ENCODE data around the gene TTC34. TPM values are rescaled to one million over a fixed set of nuclear protein-coding genes. Genes with fewer than 3 reads are reported as not detected.

Gene TTC34
- total and polyA plus RNA-seq, 2 experiments from 2014 or later = 0.05 to 0.22 TPM

DNA sequence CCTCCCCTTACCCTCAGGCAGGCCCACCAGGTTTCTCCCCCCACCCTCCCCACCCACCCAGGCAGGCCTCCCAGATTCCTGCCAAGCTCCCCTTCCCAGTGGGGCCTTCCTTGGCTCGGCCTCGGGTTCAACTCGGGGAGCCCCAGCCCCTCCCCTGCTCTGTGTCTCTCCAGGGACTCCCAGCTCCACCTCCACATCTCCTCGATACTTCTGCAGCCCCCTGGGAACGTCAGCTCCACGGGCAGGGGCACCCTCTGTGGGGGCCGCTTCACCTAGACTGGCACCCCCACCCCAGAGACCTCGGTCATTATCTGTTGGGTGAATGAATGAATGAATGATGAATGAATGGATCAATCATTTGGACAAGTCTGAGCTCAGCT is 169.5 kb downstream of the TTC34 start:
- in situ Hi-C loops (cut with MboI) = no loop called here
- WGBS, 2 experiments (ENCODE audit: low coverage in 1 of 2, low lambda C conversion rate in 2 of 2, missing lambda C conversion rate in 2 of 2) = 10 to 15% methylated on average over 7 to 8 of the region's 8 CpGs
- H3K36me3 ChIP-seq (ENCODE audit: low read depth) = no peaks in the 10 kb centered on the region
- H3K4me3 ChIP-seq = no peak overlapping the region
- no peak overlapping the region for H3K9ac ChIP-seq
- DNase-seq = no peak
- no peak overlapping the region for H2AFZ ChIP-seq
- no peaks in the 10 kb centered on the region for H3K4me1 ChIP-seq (ENCODE audit: insufficient read depth)
- TF ChIP-seq EZH2 (IDR thresholded peaks at IDR 0.05; ENCODE audit: insufficient read depth, poor library complexity, severe bottlenecking) (no peak), EZH2phosphoT487 (IDR thresholded peaks at IDR 0.05; ENCODE audit: insufficient read depth, low read depth) (no peak)
- no peaks in the 10 kb centered on the region for H3F3A ChIP-seq (ENCODE audit: insufficient read depth)
- no peak overlapping the region for H3K27ac ChIP-seq
- no peak overlapping the region for H3K4me2 ChIP-seq (ENCODE audit: unreplicated experiment)
- H3K9me3 ChIP-seq (ENCODE audit: low read depth) = no peaks in the 10 kb centered on the region
- H3K27me3 ChIP-seq (replicated peaks; ENCODE audit: insufficient read depth) = peaks cover 15% of the 10 kb centered on the region
- H4K20me1 ChIP-seq (ENCODE audit: insufficient read depth) = no peaks in the 10 kb centered on the region
- H3K9me2 ChIP-seq (ENCODE audit: insufficient read depth) = no peaks in the 10 kb centered on the region
- no peaks in the 10 kb centered on the region for H3K79me2 ChIP-seq (ENCODE audit: insufficient read depth)

DNA sequence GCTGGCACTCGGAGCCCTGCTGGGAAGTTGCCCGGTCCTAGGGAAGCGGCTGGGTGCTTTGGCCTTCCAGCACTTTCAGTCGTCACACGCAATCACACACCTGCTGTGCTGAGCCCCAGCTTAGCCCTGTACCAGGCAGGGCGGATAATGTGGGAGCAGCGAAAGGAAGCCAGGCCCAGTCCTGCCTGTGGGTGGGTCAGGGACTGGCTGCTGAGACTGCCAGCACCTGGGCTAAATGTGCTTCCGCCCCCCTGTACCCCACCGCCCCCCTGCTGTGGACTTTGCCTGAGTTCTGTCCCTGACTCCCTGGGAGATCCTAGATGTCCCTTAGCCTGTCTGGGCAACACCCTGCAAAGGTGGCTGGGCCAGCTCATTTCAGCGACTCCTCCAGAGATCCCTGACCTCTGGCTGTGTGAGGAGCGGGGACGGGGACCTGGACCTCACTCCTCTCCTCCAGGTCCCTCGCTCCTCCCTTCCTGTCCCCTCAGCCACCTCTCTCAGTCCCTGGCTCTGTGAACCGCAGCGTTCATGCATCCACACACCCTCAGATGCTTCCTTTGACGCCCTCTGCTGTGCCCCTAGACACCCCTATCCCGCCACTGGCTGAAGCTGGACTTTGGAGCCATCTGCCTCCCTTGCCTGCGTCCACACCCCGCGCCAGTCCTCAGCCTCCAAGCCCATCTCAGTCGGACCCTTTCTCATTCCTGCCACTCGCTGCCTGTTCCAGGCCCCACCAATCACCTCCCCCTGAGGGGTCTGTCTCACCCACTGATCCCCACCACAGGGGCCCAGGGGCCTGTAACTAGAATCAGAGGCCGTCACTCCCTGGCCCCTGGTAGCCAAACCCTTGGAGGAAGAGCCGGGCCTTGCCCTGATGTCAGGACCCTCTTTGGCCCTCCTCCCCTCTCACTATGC is 170.1 kb downstream of the TTC34 start:
- Histone ChIP-seq H3K4me3 (no peak overlapping the region), H3K9me3 (ENCODE audit: low read depth) (no peaks in the 10 kb centered on the region), H2AFZ (no peak overlapping the region), H3K9ac (no peak overlapping the region), H3K36me3 (ENCODE audit: low read depth) (no peaks in the 10 kb centered on the region), H4K20me1 (ENCODE audit: insufficient read depth) (no peaks in the 10 kb centered on the region), H3K27me3 (replicated peaks; ENCODE audit: insufficient read depth) (peaks cover 20% of the 10 kb centered on the region), H3K27ac (no peak overlapping the region), H3K4me2 (ENCODE audit: unreplicated experiment) (no peak overlapping the region), H3K9me2 (ENCODE audit: insufficient read depth) (no peaks in the 10 kb centered on the region), H3K4me1 (ENCODE audit: insufficient read depth) (no peaks in the 10 kb centered on the region), H3F3A (ENCODE audit: insufficient read depth) (no peaks in the 10 kb centered on the region), H3K79me2 (ENCODE audit: insufficient read depth) (no peaks in the 10 kb centered on the region)
- no peak for DNase-seq
- TF ChIP-seq EZH2 (IDR thresholded peaks at IDR 0.05; ENCODE audit: insufficient read depth, poor library complexity, severe bottlenecking) = no peak
- TF ChIP-seq EZH2phosphoT487 (IDR thresholded peaks at IDR 0.05; ENCODE audit: insufficient read depth, low read depth) = no peak
- in situ Hi-C loops (cut with MboI) = no loop called here
- WGBS, 2 experiments (ENCODE audit: low coverage in 1 of 2, low lambda C conversion rate in 2 of 2, missing lambda C conversion rate in 2 of 2) = 51 to 52% methylated on average over 22 to 24 of the region's 24 CpGs

DNA sequence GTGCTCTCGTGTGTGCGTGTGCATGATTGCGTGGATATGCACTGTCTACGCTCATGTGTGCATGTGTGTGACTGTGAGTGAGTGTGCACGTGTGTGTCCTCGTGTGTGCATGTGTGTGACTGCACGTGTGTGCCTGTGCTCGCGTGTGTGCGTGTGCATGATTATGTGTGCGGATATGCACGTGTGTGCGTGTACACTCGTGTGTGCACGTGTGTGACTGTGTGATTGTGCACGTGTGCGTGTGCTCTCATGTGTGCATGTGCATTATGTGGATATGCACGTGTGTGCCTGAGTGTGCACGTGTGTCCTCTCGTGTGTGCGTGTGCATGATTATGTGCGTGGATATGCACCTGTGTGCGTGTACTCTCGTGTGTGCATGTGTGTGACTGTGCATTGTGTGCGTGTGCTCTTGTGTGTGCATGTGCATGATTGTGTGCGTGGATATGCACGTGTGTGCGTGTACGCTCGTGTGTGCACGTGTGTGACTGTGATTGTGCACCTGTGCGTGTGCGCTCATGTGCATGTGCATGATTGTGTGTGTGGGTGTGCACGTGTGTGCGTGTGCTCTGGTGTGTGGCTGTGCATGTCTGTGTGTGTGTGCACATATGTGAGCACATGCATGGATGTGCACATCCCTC is 170.9 kb downstream of the TTC34 start:
- Histone ChIP-seq H3K9me2 (ENCODE audit: insufficient read depth) (no peaks in the 10 kb centered on the region), H3K9ac (no peak overlapping the region), H3F3A (ENCODE audit: insufficient read depth) (no peaks in the 10 kb centered on the region), H3K36me3 (ENCODE audit: low read depth) (no peaks in the 10 kb centered on the region), H3K27ac (no peak overlapping the region), H3K27me3 (replicated peaks; ENCODE audit: insufficient read depth) (peaks cover 23% of the 10 kb centered on the region), H3K4me3 (no peak overlapping the region), H3K79me2 (ENCODE audit: insufficient read depth) (no peaks in the 10 kb centered on the region), H3K9me3 (ENCODE audit: low read depth) (no peaks in the 10 kb centered on the region), H3K4me2 (ENCODE audit: unreplicated experiment) (no peak overlapping the region), H2AFZ (no peak overlapping the region), H3K4me1 (ENCODE audit: insufficient read depth) (no peaks in the 10 kb centered on the region), H4K20me1 (ENCODE audit: insufficient read depth) (no peaks in the 10 kb centered on the region)
- in situ Hi-C loops (cut with MboI) = no loop called here
- WGBS, 2 experiments (ENCODE audit: low coverage in 1 of 2, low lambda C conversion rate in 2 of 2, missing lambda C conversion rate in 2 of 2) = 84 to 85% methylated on average over 35 of the region's 35 CpGs
- TF ChIP-seq EZH2phosphoT487 (IDR thresholded peaks at IDR 0.05; ENCODE audit: insufficient read depth, low read depth) = no peak
- no peak for TF ChIP-seq EZH2 (IDR thresholded peaks at IDR 0.05; ENCODE audit: insufficient read depth, poor library complexity, severe bottlenecking)
- no peak for DNase-seq

DNA sequence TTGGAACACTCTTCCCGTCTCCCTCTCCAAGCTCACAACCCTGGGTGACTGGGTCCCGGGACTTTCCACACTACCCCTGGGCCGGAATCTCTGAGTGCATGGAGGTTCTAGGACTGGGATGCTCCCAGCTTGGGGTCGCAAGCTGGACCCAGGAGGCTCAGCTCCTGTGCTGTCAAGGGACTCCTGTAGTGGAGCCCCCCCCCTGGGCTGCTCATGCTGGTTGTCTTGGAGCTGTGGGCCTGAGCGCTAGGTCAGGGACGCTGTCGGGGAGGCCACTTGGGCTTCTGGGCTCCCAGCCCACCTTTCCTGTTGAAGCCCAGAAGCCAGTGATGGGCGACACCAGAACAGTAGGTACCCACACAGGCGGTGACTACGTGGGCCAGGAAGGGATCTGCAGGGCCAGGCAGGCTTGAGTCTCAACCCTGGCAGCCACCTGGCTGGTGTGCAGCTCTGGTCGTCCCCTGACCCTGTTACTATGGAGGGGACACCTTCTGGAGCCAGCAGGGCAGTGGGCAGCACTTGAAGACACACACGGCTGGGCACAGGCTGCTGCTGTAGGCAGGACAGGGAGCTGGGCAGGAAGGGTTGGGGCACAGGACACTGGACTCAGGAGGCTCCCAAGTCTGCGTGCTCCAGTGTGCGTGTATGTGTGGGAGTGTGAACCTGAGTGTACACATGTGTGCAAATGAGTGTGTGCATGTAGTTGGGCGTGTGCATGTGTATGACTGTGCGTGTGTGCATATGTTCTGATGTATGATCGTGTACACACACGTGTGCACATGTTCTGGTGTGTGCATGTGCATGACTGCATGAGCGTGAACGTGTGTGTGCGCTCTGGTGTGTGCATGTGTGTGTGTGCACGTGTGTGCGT is 171.6 kb downstream of the TTC34 start:
- Histone ChIP-seq H3K4me1 (ENCODE audit: insufficient read depth) (no peaks in the 10 kb centered on the region), H3K27ac (no peak overlapping the region), H3K36me3 (ENCODE audit: low read depth) (no peaks in the 10 kb centered on the region), H2AFZ (no peak overlapping the region), H3K9me2 (ENCODE audit: insufficient read depth) (no peaks in the 10 kb centered on the region), H4K20me1 (ENCODE audit: insufficient read depth) (no peaks in the 10 kb centered on the region), H3F3A (ENCODE audit: insufficient read depth) (no peaks in the 10 kb centered on the region), H3K9me3 (ENCODE audit: low read depth) (no peaks in the 10 kb centered on the region), H3K4me3 (no peak overlapping the region), H3K27me3 (replicated peaks; ENCODE audit: insufficient read depth) (peaks cover 23% of the 10 kb centered on the region), H3K79me2 (ENCODE audit: insufficient read depth) (no peaks in the 10 kb centered on the region), H3K9ac (no peak overlapping the region), H3K4me2 (ENCODE audit: unreplicated experiment) (no peak overlapping the region)
- in situ Hi-C loops (cut with MboI) = no loop called here
- 63 to 68% methylated on average over 23 of the region's 23 CpGs for WGBS, 2 experiments (ENCODE audit: low coverage in 1 of 2, low lambda C conversion rate in 2 of 2, missing lambda C conversion rate in 2 of 2)
- TF ChIP-seq EZH2 (IDR thresholded peaks at IDR 0.05; ENCODE audit: insufficient read depth, poor library complexity, severe bottlenecking) = no peak
- TF ChIP-seq EZH2phosphoT487 (IDR thresholded peaks at IDR 0.05; ENCODE audit: insufficient read depth, low read depth) = no peak
- no peak for DNase-seq

Measured in GM23248 (cell line).